Large intestine (tissue), 3 donors: ENCODE data around the gene CACNA1C. TPM values are rescaled to one million over a fixed set of nuclear protein-coding genes. Genes with fewer than 3 reads are reported as not detected.
"Not testable (repeated sequence)": the region's sequence is repeated elsewhere in the genome, so short reads cannot be mapped to it uniquely, and the experiment has no call there.

Experiments
- DNase-seq, 2 donors: peaks; one replicate each; pipeline versions ENCODE4 v3.0.0 to v3.0.0-alpha.2; 2013
- H3K27ac ChIP-seq: one replicate; pipeline ENCODE4 v1.5.1; 2013; ENCODE audit warnings: low read length
- H3K27me3 ChIP-seq: 2 replicates; pipeline ENCODE4 v1.6.1; 2013; ENCODE audit warnings: low read length; ENCODE audit not compliant: control insufficient read depth, insufficient read depth
- H3K36me3 ChIP-seq: 2 replicates; pipeline ENCODE4 v1.6.1; 2013; ENCODE audit warnings: low read length; ENCODE audit not compliant: control insufficient read depth, insufficient read depth
- H3K4me1 ChIP-seq: one replicate; pipeline ENCODE4 v1.6.1; 2013; ENCODE audit warnings: low read length; ENCODE audit not compliant: control insufficient read depth, insufficient read depth
- H3K4me3 ChIP-seq: one replicate; pipeline ENCODE4 v1.5.1; 2013; ENCODE audit warnings: low read length
- H3K9me3 ChIP-seq: one replicate; pipeline ENCODE4 v1.6.1; 2013; ENCODE audit warnings: mild to moderate bottlenecking, low read depth, low read length, moderate library complexity; ENCODE audit not compliant: control insufficient read depth
- WGBS: methylation state at CpG from one replicate; pipeline ENCODE4 v1.1.5; 2013; ENCODE audit warnings: low lambda C conversion rate; ENCODE audit not compliant: insufficient coverage; 5-methylcytosine and 5-hydroxymethylcytosine counted together
- polyA plus RNA-seq: library from polyadenylated mRNA; unstranded; fragments of 120-200 nt; gene quantifications from one replicate; pipeline ENCODE4 v1.2.1, GENCODE V29; 2013

The CACNA1C gene
- polyA plus RNA-seq, 1 donor, result 5.9 TPM

DNA sequence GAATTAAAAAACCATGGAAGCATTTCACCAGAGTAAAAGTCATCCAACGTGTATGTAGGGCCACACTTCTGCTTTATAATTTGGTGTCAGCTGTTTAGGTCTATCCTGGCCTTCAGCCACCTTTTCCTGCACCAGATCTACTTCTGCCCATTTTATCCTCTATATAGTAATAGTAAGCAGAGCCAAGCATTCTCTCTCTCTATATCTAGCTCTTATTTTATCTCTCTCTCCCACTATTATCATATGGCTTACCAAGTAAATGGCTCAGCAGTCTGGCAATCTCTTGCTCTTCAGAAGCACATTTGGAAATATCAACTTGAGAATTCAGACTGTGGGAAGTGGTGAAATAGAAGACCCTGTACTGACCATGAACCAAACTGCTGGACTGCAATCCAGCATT, 657.9 kb downstream of the CACNA1C start:
- no peak for DNase-seq
- Histone ChIP-seq H3K27me3 (peaks cover 7% of the 10 kb centered on the region), H3K9me3 (no peaks in the 10 kb centered on the region), H3K36me3 (no peaks in the 10 kb centered on the region), H3K27ac (no peak overlapping the region), H3K4me1 (no peaks in the 10 kb centered on the region), H3K4me3 (no peak overlapping the region)
- WGBS, result no CpG with 5 or more reads among the region's 1 CpG

- WGBS, result no CpG with 5 or more reads among the region's 2 CpGs
- no peaks in the 10 kb centered on the region for H3K36me3 ChIP-seq
- peaks cover 3% of the 10 kb centered on the region for H3K27me3 ChIP-seq
- no peak for DNase-seq
- no peak overlapping the region for H3K27ac ChIP-seq
- H3K4me1 ChIP-seq, result no peaks in the 10 kb centered on the region
- H3K4me3 ChIP-seq, result no peak overlapping the region
- no peaks in the 10 kb centered on the region for H3K9me3 ChIP-seq
These were observed 666.6 kb downstream of the CACNA1C start for GRCh38 chr12:2719392-2719791.

- Histone ChIP-seq H3K4me1 (no peaks in the 10 kb centered on the region), H3K9me3 (no peaks in the 10 kb centered on the region), H3K36me3 (no peaks in the 10 kb centered on the region), H3K27me3 (no peaks in the 10 kb centered on the region), H3K27ac (no peak overlapping the region), H3K4me3 (no peak overlapping the region)
- no peak for DNase-seq
- WGBS, result no CpG with 5 or more reads among the region's 1 CpG
These were observed 670.0 kb downstream of the CACNA1C start for GRCh38 chr12:2722806-2723205.

DNA sequence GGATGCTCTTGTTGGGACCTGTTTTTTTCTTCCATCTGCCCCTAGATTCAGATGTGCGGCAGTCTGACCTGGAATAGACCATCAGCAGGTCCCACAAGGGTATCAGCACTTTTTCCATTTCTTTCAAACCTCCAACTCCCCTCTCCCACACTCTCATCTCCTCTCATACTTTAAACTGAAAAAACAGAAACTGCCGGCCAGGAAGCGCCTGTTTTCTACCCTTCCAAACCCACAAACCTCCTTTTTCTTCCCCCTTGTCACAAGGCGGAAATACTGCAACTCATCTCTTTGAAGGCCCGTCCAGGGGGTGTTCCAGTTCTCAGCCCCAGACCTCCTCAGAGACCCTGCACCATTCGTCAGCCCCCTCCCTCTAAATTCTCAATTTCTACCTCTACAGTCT, 679.5 kb downstream of the CACNA1C start:
- peaks cover 6% of the 10 kb centered on the region for H3K27me3 ChIP-seq
- H3K27ac ChIP-seq, result no peak overlapping the region
- H3K4me1 ChIP-seq, result no peaks in the 10 kb centered on the region
- H3K36me3 ChIP-seq, result no peaks in the 10 kb centered on the region
- no peak overlapping the region for H3K4me3 ChIP-seq
- no peaks in the 10 kb centered on the region for H3K9me3 ChIP-seq
- no CpG with 5 or more reads among the region's 6 CpGs for WGBS
- DNase-seq, result no peak

GRCh38 chr12:2733493-2734355, 680.9 kb downstream of the CACNA1C start:
- 0% methylated on average over 1 of the region's 13 CpGs for WGBS
- H3K27ac ChIP-seq, result no peak overlapping the region
- no peaks in the 10 kb centered on the region for H3K9me3 ChIP-seq
- DNase-seq, result no peak
- peaks cover 7% of the 10 kb centered on the region for H3K27me3 ChIP-seq
- H3K36me3 ChIP-seq, result no peaks in the 10 kb centered on the region
- no peaks in the 10 kb centered on the region for H3K4me1 ChIP-seq
- no peak overlapping the region for H3K4me3 ChIP-seq

DNA sequence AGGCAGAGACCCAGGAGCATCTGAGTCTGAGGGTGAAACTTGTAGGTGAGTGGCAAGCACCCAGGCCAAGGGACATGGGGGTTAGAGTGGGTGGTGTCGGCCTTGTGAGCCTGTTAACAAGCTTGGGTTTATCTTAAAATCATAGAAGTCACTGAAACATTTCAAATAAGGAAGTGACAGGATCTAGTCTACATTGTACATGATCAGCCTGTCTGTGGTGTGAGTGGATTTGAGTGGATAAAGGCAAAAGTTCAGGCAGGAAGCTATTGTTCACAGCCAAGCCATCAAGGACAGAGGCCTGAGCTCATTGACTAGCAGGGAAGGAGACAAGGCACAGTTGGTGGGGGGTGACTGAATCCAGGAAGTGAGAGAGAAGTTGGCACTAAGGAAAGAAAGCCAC, 682.6 kb downstream of the CACNA1C start:
- no CpG with 5 or more reads among the region's 1 CpG for WGBS
- no peak overlapping the region for H3K27ac ChIP-seq
- H3K9me3 ChIP-seq, result no peaks in the 10 kb centered on the region
- H3K4me3 ChIP-seq, result no peak overlapping the region
- H3K4me1 ChIP-seq, result no peaks in the 10 kb centered on the region
- no peaks in the 10 kb centered on the region for H3K36me3 ChIP-seq
- no peak for DNase-seq
- H3K27me3 ChIP-seq, result peaks cover 7% of the 10 kb centered on the region

GRCh38 chr12:2737656-2738241, 685.0 kb downstream of the CACNA1C start:
- no peak overlapping the region for H3K27ac ChIP-seq
- H3K4me3 ChIP-seq, result no peak overlapping the region
- H3K9me3 ChIP-seq, result no peaks in the 10 kb centered on the region
- no peak for DNase-seq
- H3K4me1 ChIP-seq, result no peaks in the 10 kb centered on the region
- no CpG with 5 or more reads among the region's 11 CpGs for WGBS
- H3K27me3 ChIP-seq, result peaks cover 4% of the 10 kb centered on the region
- no peaks in the 10 kb centered on the region for H3K36me3 ChIP-seq

DNA sequence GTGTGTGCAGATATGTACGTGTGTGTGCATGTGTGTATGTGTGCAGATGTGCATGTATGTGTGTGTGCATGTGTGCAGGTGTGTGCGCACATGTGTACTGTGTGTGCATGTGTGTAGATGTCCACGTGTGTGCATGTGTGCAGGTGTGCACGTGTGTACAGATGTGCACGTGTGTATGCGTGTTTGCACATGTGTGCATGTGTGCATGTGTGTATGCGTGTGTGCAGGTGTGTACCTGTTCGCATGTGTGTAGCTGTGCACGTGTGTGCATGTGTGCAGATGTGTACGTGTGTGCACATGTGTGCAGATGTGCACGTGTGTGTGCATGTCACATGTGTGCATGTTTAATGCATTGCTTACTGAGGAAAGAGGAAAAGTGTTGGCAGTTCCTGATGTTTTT, 686.3 kb downstream of the CACNA1C start:
- DNase-seq, result no peak
- H3K4me3 ChIP-seq, result no peak overlapping the region
- H3K27me3 ChIP-seq, result peaks cover 4% of the 10 kb centered on the region
- no peak overlapping the region for H3K27ac ChIP-seq
- H3K9me3 ChIP-seq, result no peaks in the 10 kb centered on the region
- no peaks in the 10 kb centered on the region for H3K36me3 ChIP-seq
- WGBS, result no CpG with 5 or more reads among the region's 11 CpGs
- H3K4me1 ChIP-seq, result no peaks in the 10 kb centered on the region

DNA sequence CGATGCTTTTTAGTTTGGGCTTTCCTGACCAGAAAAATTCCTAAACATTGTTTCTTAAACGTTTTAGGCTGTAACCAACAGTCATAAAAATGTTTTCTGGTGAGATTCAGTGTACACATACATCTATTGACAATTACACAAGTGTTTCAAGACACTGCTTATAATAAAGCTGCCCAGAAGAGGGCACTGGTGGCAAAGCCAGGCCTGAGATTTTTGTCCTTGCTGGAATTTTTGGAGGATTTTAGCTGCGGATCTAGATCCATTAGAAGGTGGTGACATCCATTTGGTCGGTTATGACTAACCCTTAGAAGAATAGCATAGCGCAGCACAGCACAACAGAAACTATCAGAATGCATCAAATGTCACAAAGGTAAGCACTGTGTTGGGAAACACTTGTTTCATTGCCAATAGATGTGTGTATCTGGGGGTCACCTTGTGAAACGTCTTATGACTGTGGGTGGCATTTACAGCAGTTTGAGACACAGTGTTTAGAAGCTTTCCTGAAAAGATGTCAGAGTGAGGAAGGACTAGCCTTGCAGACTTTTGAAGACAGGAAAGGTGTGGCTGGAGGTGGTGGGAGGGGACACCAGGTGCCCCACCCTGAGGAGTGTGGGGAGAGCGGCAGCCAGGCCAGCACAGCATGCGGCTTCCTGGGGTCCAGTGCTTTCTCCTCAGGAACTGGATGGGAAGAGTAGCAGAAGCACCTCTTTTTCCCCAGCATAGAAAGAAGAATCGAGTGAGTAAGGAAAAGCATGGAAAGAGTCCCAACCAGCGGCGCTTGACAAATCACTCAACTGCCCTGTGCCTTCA, 687.2 kb downstream of the CACNA1C start:
- Histone ChIP-seq H3K27ac (no peak overlapping the region), H3K4me1 (no peaks in the 10 kb centered on the region), H3K4me3 (no peak overlapping the region), H3K9me3 (no peaks in the 10 kb centered on the region), H3K27me3 (peaks cover 4% of the 10 kb centered on the region), H3K36me3 (no peaks in the 10 kb centered on the region)
- 0% methylated on average over 1 of the region's 11 CpGs for WGBS
- DNase-seq, result no peak

DNA sequence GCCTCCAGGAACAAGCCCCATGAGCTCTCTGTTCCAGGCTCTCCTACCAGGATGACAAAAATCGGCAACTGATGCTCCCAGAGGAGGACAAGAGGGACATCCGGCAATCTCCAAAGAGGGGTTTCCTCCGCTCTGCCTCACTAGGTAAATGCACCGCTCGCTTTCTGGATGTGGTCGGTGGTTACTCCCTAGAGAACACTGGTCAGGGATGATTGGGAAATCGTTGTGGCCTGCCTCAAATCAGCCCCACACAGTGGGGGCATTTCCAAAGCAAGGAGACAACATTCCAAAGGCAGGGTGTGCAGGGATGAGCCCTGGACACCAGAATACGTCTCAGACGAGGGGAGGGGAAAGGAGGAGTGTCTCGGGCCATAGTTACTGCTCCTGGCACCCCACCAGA, 689.2 kb downstream of the CACNA1C start:
- not testable (repeated sequence) for H3K4me1 ChIP-seq, DNase-seq, H3K4me3 ChIP-seq, H3K36me3 ChIP-seq, H3K9me3 ChIP-seq, H3K27me3 ChIP-seq, H3K27ac ChIP-seq
- WGBS, result no CpG with 5 or more reads among the region's 10 CpGs
